ENCODE data around the gene TSFM. TPM values are rescaled to one million over a fixed set of nuclear protein-coding genes. Genes with fewer than 3 reads are reported as not detected.

TSFM gene
- total and polyA plus RNA-seq, 4 donors, result 17.1 to 40.0 (median 26.0) TPM

- peaks cover 42 to 87% (median 70%) of the 10 kb centered on the region in 5 donors for H3K4me1 ChIP-seq (ENCODE audit: control insufficient read depth in 5 of 5, insufficient read depth in 5 of 5, low read length in 5 of 5)
- ATAC-seq (ENCODE audit: insufficient read depth, low FRiP score), result no peak
- peak; percentile 49 to 75 (median 62) for DNase-seq
- peak overlapping the region in 1 of 2 donors; percentile 43 for H3K9ac ChIP-seq (ENCODE audit: insufficient read depth in 1 of 2, low read length in 2 of 2)
- WGBS, 2 donors, result 32 to 52% methylated on average over 3 of the region's 3 CpGs
- no peak for TF ChIP-seq CTCF (IDR thresholded peaks at IDR 0.05; ENCODE audit: control extremely low read depth, extremely low read depth)
- no peaks in the 10 kb centered on the region for H3K27me3 ChIP-seq (ENCODE audit: control insufficient read depth in 3 of 3, insufficient read depth in 3 of 3, low read length in 2 of 3)
- H3K36me3 ChIP-seq (ENCODE audit: control insufficient read depth in 4 of 4, insufficient read depth in 4 of 4, low read length in 4 of 4), result peaks cover 0 to 13% (median 7%) of the 10 kb centered on the region in 4 donors
- H3K27ac ChIP-seq (ENCODE audit: low read depth in 1 of 2, low read length in 1 of 2), result peak overlapping the region; percentile 0 to 71
- no peaks in the 10 kb centered on the region for H3K9me3 ChIP-seq (ENCODE audit: control insufficient read depth in 4 of 4, insufficient read depth in 3 of 4, low read length in 3 of 4)
- no peak overlapping the region for H3K4me3 ChIP-seq
These were observed 58.1 kb downstream of the TSFM start for GRCh38 chr12:57840726-57841125.

GRCh38 chr12:57841445-57841844 is 58.9 kb downstream of the TSFM start:
- H3K27me3 ChIP-seq (ENCODE audit: control insufficient read depth in 3 of 3, insufficient read depth in 3 of 3, low read length in 2 of 3), result no peaks in the 10 kb centered on the region
- DNase-seq (no peak), ATAC-seq (ENCODE audit: insufficient read depth, low FRiP score) (no peak)
- WGBS, 2 donors, result 45 to 69% methylated on average over 4 of the region's 4 CpGs
- H3K4me1 ChIP-seq (ENCODE audit: control insufficient read depth in 5 of 5, insufficient read depth in 5 of 5, low read length in 5 of 5), result peaks cover 40 to 80% (median 64%) of the 10 kb centered on the region in 5 donors
- peaks cover 0 to 18% (median 7%) of the 10 kb centered on the region in 4 donors for H3K36me3 ChIP-seq (ENCODE audit: control insufficient read depth in 4 of 4, insufficient read depth in 4 of 4, low read length in 4 of 4)
- peak overlapping the region in 1 of 2 donors; percentile 54 for H3K27ac ChIP-seq (ENCODE audit: low read depth in 1 of 2, low read length in 1 of 2)
- no peaks in the 10 kb centered on the region for H3K9me3 ChIP-seq (ENCODE audit: control insufficient read depth in 4 of 4, insufficient read depth in 3 of 4, low read length in 3 of 4)
- no peak for TF ChIP-seq CTCF (IDR thresholded peaks at IDR 0.05; ENCODE audit: control extremely low read depth, extremely low read depth)
- no peak overlapping the region for H3K9ac ChIP-seq (ENCODE audit: insufficient read depth in 1 of 2, low read length in 2 of 2)
- no peak overlapping the region for H3K4me3 ChIP-seq

- Histone ChIP-seq H3K4me3 (no peak overlapping the region), H3K4me1 (ENCODE audit: control insufficient read depth in 5 of 5, insufficient read depth in 5 of 5, low read length in 5 of 5) (peaks cover 36 to 72% (median 55%) of the 10 kb centered on the region in 5 donors), H3K9me3 (ENCODE audit: control insufficient read depth in 4 of 4, insufficient read depth in 3 of 4, low read length in 3 of 4) (no peaks in the 10 kb centered on the region), H3K27ac (ENCODE audit: low read depth in 1 of 2, low read length in 1 of 2) (peak overlapping the region in 1 of 2 donors; percentile 50), H3K27me3 (ENCODE audit: control insufficient read depth in 3 of 3, insufficient read depth in 3 of 3, low read length in 2 of 3) (no peaks in the 10 kb centered on the region), H3K9ac (ENCODE audit: insufficient read depth in 1 of 2, low read length in 2 of 2) (peak overlapping the region in 1 of 2 donors; percentile 61), H3K36me3 (ENCODE audit: control insufficient read depth in 4 of 4, insufficient read depth in 4 of 4, low read length in 4 of 4) (peaks cover 0 to 18% (median 7%) of the 10 kb centered on the region in 4 donors)
- no peak for DNase-seq
- TF ChIP-seq CTCF (IDR thresholded peaks at IDR 0.05; ENCODE audit: control extremely low read depth, extremely low read depth), result no peak
- 30 to 33% methylated on average over 14 of the region's 14 CpGs for WGBS, 2 donors
- no peak for ATAC-seq (ENCODE audit: insufficient read depth, low FRiP score)
These were observed 60.0 kb downstream of the TSFM start for GRCh38 chr12:57842342-57843294.

Measured in lung (tissue), 12 donors.